Muscle of leg (tissue), 11 donors: ENCODE data around the gene DBNL. TPM values are rescaled to one million over a fixed set of nuclear protein-coding genes. Genes with fewer than 3 reads are reported as not detected.

Experiments
- DNase-seq: peaks from one replicate; pipeline ENCODE4 v3.0.0; 2013
- H3K27ac ChIP-seq: one replicate; pipeline ENCODE4 v1.5.1; 2013; ENCODE audit warnings: mild to moderate bottlenecking, low read length, control low read depth
- H3K27me3 ChIP-seq: one replicate; pipeline ENCODE4 v1.6.1; 2013; ENCODE audit warnings: low read length; ENCODE audit not compliant: control insufficient read depth, insufficient read depth
- H3K36me3 ChIP-seq: one replicate; pipeline ENCODE4 v1.6.1; 2013; ENCODE audit warnings: low read length; ENCODE audit not compliant: control insufficient read depth, insufficient read depth
- H3K4me1 ChIP-seq: one replicate; pipeline ENCODE4 v1.6.1; 2013; ENCODE audit warnings: low read length; ENCODE audit not compliant: control insufficient read depth, insufficient read depth
- H3K4me3 ChIP-seq: one replicate; pipeline ENCODE4 v1.5.1; 2013; ENCODE audit warnings: low read length, control low read depth
- H3K9me3 ChIP-seq: replicated peaks from 2 replicates; pipeline ENCODE4 v1.6.1; 2013; ENCODE audit warnings: low read depth, low read length; ENCODE audit not compliant: control insufficient read depth
- WGBS: methylation state at CpG from one replicate; pipeline ENCODE4 v1.1.5; 2013; ENCODE audit warnings: missing lambda C conversion rate; ENCODE audit not compliant: insufficient coverage; 5-methylcytosine and 5-hydroxymethylcytosine counted together
- polyA plus RNA-seq, 8 donors: library from polyadenylated mRNA; unstranded; fragments of 120-200 nt; gene quantifications; one replicate each; pipeline versions ENCODE4 v1.2.1 to v1.2.3, GENCODE V29; 2013; ENCODE audit warnings: inconsistent platforms in 1 of 8, low replicate concordance in 1 of 8; ENCODE audit not compliant: insufficient read length in 8 of 8, insufficient read depth in 1 of 8
- total RNA-seq: library from RNA; stranded (reverse); fragments of 120-200 nt; gene quantifications from one replicate; pipeline ENCODE4 v1.2.4, GENCODE V29; 2013

Gene DBNL
- total and polyA plus RNA-seq, 9 donors = 41.8 to 58.8 (median 47.6) TPM

DNA sequence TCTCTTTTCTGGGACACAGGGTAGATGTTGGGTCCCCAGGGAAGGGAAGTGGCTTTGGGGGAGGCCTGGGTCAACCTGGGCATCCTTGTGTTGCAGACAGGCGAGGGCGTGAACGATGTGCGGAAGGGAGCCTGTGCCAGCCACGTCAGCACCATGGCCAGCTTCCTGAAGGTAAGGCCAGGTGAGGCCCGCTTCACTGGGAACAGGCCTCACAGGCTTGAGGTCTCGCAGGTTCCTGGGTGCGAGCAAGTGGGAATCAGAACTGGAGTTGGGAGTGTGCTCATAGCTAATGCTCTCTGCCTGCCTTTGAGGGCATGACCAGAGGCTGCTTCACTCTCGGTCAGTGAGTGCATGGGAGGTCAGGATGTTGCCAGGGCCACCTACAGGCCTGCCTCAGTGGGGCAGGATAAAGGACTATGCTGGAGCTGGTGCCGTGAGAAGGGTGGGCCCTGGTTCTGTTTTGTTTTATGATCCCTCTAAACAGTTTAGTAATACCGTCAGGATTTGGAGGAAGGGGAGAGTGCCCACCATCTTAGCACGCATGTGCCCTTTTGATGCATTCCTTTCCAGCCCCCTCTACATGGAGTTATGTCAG is 8.4 kb downstream of the DBNL start:
- no peak overlapping the region for H3K27ac ChIP-seq
- no peak overlapping the region for H3K4me3 ChIP-seq
- H3K4me1 ChIP-seq = no peaks in the 10 kb centered on the region
- 94% methylated on average over 10 of the region's 12 CpGs for WGBS
- no peaks in the 10 kb centered on the region for H3K9me3 ChIP-seq
- peaks cover 64% of the 10 kb centered on the region for H3K36me3 ChIP-seq
- DNase-seq = no peak
- no peaks in the 10 kb centered on the region for H3K27me3 ChIP-seq

DNA sequence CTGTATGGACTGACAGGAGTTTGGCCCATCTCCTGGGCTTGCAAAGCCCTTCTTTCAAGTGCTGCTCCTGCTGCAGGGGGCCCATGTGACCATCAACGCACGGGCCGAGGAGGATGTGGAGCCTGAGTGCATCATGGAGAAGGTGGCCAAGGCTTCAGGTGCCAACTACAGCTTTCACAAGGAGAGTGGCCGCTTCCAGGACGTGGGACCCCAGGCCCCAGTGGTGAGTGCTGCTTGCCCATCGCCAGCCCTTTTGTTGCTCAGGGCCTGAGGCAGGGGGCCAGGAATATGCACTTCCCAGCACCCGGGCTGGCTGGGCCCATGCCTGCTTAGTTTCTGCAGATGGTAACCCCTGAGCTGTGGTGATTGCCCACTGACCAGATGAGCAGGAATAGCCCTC is 12.2 kb downstream of the DBNL start:
- no peak overlapping the region for H3K27ac ChIP-seq
- no peaks in the 10 kb centered on the region for H3K9me3 ChIP-seq
- H3K36me3 ChIP-seq = peaks cover 74% of the 10 kb centered on the region
- no peaks in the 10 kb centered on the region for H3K4me1 ChIP-seq
- no peaks in the 10 kb centered on the region for H3K27me3 ChIP-seq
- no peak overlapping the region for H3K4me3 ChIP-seq
- WGBS = 92% methylated on average over 7 of the region's 7 CpGs
- no peak for DNase-seq

DNA sequence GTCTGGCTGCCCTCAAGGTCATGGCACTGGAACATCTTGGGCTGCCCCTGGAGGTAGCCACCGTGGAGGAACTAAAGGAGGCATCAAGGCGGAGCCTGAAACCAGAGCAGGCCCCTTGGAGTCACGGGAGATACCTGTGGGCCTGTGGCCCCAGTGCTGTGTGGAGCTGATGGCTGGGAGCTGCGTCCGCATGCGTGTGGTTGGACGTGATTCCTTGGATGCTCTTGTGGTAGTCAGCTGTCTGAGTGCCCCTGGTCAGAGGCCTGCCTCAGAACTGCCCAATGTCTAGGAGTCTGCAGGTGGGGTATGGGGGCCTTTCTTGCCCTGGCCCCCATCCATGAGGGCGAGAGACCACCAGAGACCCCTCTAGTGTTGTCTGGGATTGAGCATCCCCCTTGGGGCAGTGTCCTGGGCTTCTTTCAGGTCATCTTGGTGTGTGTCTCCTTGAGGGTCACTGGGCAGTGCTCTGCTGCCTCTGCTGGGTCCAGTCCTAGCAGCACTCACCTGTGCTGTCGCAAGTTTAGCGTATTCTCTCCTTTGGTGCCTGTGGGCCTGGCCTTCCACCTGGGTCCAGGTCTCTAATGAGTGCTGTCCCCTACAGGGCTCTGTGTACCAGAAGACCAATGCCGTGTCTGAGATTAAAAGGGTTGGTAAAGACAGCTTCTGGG is 12.8 kb downstream of the DBNL start:
- Histone ChIP-seq H3K27me3 (no peaks in the 10 kb centered on the region), H3K4me1 (peaks cover 5% of the 10 kb centered on the region), H3K9me3 (no peaks in the 10 kb centered on the region), H3K27ac (no peak overlapping the region), H3K36me3 (peaks cover 77% of the 10 kb centered on the region), H3K4me3 (no peak overlapping the region)
- 91% methylated on average over 9 of the region's 11 CpGs for WGBS
- DNase-seq = no peak

DNA sequence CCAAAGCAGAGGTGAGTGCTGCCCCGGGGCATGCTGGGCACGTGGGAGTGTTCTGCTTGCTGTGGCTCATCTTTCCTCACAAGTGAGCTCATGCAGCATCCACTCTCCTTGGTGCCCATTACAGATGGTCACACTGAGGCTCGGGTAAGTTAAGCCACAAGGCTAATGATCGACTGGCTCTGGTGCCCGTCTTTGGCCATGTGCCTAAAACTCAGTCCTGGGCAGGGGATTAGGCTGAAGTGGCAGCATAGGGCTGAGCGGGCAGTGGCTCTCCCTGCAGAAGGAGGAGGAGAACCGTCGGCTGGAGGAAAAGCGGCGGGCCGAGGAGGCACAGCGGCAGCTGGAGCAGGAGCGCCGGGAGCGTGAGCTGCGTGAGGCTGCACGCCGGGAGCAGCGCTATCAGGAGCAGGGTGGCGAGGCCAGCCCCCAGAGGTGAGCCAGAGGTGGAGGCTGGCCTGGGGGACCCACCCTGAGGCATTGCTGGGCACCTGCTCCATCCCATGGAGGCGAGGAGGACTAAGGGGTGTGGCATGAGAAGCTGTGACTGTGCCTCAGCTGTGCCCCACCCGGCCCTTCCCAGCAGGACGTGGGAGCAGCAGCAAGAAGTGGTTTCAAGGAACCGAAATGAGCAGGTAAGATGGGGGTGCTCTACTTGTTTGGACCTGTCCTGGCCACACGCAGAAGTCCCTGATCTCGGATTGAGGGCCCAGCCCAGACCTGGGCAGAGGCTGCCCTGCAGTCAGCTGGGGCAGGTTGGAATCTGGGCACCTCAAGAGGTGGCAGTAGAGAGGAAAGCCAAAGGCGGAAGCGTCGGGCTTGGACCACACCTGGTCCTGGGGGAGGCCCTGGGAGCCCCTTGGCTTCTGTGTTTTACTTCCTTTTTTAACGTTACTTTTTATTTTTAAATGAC is 13.6 kb downstream of the DBNL start:
- no peak overlapping the region for H3K27ac ChIP-seq
- peaks cover 78% of the 10 kb centered on the region for H3K36me3 ChIP-seq
- no peaks in the 10 kb centered on the region for H3K9me3 ChIP-seq
- no peak for DNase-seq
- H3K27me3 ChIP-seq = no peaks in the 10 kb centered on the region
- no peak overlapping the region for H3K4me3 ChIP-seq
- H3K4me1 ChIP-seq = peaks cover 10% of the 10 kb centered on the region
- 94% methylated on average over 21 of the region's 30 CpGs for WGBS

DNA sequence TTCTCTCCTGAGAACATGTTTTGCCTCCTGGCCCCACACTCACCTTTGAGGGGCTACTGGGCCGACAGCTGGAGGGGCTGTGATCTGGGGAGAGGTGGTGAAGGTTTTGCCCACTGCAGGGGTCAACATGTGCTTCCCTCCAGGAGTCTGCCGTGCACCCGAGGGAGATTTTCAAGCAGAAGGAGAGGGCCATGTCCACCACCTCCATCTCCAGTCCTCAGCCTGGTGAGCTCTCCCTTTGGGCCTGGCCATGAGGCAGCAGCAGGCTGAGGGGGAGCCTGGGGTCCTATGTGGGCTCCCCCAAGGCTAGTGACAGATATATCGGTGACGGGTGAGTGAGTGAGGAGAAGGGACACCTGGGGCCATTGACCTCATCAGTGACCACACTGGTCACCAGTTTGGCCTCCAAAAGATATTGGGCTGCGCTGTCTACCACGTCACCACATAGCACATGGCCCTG is 14.3 kb downstream of the DBNL start:
- peaks cover 12% of the 10 kb centered on the region for H3K4me1 ChIP-seq
- no peak overlapping the region for H3K4me3 ChIP-seq
- 100% methylated on average over 3 of the region's 7 CpGs for WGBS
- DNase-seq = no peak
- peaks cover 2% of the 10 kb centered on the region for H3K27me3 ChIP-seq
- H3K9me3 ChIP-seq = no peaks in the 10 kb centered on the region
- H3K27ac ChIP-seq = no peak overlapping the region
- H3K36me3 ChIP-seq = peaks cover 76% of the 10 kb centered on the region

DNA sequence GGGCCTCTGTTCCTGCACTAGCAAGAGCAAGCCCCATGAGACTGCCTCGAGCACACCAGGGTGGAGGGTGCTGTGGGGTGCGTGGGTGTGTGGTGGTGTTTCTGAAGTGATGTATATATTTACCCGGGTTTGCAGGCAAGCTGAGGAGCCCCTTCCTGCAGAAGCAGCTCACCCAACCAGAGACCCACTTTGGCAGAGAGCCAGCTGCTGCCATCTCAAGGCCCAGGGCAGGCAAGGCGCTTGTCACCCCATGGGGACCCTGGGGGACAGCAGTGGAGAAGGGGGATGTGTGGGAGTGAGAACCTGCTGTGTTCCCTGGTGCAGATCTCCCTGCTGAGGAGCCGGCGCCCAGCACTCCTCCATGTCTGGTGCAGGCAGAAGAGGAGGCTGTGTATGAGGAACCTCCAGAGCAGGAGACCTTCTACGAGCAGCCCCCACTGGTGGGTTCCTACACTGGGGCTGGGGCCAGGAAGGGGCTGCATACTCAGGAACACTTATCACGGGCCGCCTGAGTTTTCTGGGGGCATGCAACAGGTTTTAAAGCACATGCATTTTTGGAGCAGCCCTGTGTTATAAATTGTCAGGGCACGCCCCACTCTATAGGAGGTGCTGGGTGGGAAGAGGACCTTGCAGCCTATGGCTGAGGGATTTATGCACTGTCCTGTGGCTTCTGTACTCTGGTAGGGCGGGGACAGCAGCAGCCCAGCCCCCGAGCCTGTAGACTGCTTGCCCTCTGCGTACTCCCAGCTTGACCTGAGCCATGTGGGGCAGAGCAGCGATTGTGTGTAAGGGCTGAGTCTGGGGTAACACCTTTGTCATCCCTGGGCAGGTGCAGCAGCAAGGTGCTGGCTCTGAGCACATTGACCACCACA is 15.0 kb downstream of the DBNL start:
- no peak for DNase-seq
- Histone ChIP-seq H3K27me3 (peaks cover 7% of the 10 kb centered on the region), H3K4me3 (no peak overlapping the region), H3K27ac (no peak overlapping the region), H3K9me3 (no peaks in the 10 kb centered on the region), H3K36me3 (peaks cover 76% of the 10 kb centered on the region), H3K4me1 (peaks cover 14% of the 10 kb centered on the region)
- 95% methylated on average over 10 of the region's 14 CpGs for WGBS

DNA sequence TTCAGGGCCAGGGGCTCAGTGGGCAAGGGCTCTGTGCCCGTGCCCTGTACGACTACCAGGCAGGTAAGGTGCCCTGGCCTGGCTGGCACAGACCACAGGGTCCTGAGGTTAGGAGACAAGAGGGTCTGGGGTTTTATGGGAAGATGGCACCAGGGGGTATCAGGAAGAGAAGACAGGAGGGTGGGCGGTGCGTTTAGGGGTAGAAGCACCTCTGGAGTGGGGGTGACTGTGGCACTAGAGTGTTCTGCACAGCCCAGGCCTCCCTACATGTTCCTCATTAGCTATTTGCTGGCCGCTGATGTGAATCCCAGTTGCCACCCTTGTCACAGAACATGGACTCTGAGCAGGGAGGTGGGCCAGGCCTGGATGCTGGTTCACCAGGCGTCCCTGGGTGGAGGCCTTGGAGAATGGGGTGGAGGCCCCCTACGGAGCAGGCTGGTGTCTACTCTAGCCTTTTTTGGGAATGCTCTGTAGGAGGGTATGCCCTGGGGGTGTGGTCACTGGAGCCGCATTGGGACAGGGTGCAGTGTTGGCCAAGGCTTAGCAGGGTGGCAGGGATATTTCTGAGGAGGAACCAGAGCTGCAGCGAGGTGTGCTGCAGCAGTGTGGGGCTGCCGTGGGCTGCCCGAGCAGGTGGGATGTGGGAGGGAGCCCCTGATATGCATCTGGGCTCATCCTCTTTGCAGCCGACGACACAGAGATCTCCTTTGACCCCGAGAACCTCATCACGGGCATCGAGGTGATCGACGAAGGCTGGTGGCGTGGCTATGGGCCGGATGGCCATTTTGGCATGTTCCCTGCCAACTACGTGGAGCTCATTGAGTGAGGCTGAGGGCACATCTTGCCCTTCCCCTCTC is 15.8 kb downstream of the DBNL start:
- H3K36me3 ChIP-seq = peaks cover 70% of the 10 kb centered on the region
- WGBS = 92% methylated on average over 19 of the region's 21 CpGs
- peaks cover 15% of the 10 kb centered on the region for H3K27me3 ChIP-seq
- no peak overlapping the region for H3K27ac ChIP-seq
- no peaks in the 10 kb centered on the region for H3K9me3 ChIP-seq
- DNase-seq = no peak
- H3K4me3 ChIP-seq = no peak overlapping the region
- peaks cover 20% of the 10 kb centered on the region for H3K4me1 ChIP-seq

DNA sequence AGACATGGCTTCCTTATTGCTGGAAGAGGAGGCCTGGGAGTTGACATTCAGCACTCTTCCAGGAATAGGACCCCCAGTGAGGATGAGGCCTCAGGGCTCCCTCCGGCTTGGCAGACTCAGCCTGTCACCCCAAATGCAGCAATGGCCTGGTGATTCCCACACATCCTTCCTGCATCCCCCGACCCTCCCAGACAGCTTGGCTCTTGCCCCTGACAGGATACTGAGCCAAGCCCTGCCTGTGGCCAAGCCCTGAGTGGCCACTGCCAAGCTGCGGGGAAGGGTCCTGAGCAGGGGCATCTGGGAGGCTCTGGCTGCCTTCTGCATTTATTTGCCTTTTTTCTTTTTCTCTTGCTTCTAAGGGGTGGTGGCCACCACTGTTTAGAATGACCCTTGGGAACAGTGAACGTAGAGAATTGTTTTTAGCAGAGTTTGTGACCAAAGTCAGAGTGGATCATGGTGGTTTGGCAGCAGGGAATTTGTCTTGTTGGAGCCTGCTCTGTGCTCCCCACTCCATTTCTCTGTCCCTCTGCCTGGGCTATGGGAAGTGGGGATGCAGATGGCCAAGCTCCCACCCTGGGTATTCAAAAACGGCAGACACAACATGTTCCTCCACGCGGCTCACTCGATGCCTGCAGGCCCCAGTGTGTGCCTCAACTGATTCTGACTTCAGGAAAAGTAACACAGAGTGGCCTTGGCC is 16.6 kb downstream of the DBNL start:
- Histone ChIP-seq H3K4me1 (peaks cover 28% of the 10 kb centered on the region), H3K27ac (no peak overlapping the region), H3K27me3 (peaks cover 21% of the 10 kb centered on the region), H3K9me3 (no peaks in the 10 kb centered on the region), H3K36me3 (peaks cover 68% of the 10 kb centered on the region), H3K4me3 (no peak overlapping the region)
- no peak for DNase-seq
- WGBS = 68% methylated on average over 7 of the region's 8 CpGs
